ENCODE measurements around the gene TPK1.

Gene TPK1

GRCh38 chr7:144568233-144568632 is 267.6 kb downstream of the TPK1 start:
- DNase-seq (ENCODE audit: extremely low read depth, low read depth), result no peak
- no peak overlapping the region for H3K4me3 ChIP-seq (replicated peaks; ENCODE audit: low read depth, low read length)
- TF ChIP-seq CTCF (IDR thresholded peaks at IDR 0.05; ENCODE audit: low read depth, low read length, missing control alignments), result no peak

GRCh38 chr7:144565586-144565985 is 270.3 kb downstream of the TPK1 start:
- no peak overlapping the region for H3K4me3 ChIP-seq (replicated peaks; ENCODE audit: low read depth, low read length)
- DNase-seq (ENCODE audit: extremely low read depth, low read depth), result no peak
- TF ChIP-seq CTCF (IDR thresholded peaks at IDR 0.05; ENCODE audit: low read depth, low read length, missing control alignments), result no peak

- H3K4me3 ChIP-seq (replicated peaks; ENCODE audit: low read depth, low read length), result no peak overlapping the region
- TF ChIP-seq CTCF (IDR thresholded peaks at IDR 0.05; ENCODE audit: low read depth, low read length, missing control alignments), result no peak
- no peak for DNase-seq (ENCODE audit: extremely low read depth, low read depth)
Measured at GRCh38 chr7:144549861-144550260, 286.0 kb downstream of the TPK1 start.

GRCh38 chr7:144548556-144548955 is 287.3 kb downstream of the TPK1 start:
- no peak overlapping the region for H3K4me3 ChIP-seq (replicated peaks; ENCODE audit: low read depth, low read length)
- TF ChIP-seq CTCF (IDR thresholded peaks at IDR 0.05; ENCODE audit: low read depth, low read length, missing control alignments), result no peak
- DNase-seq (ENCODE audit: extremely low read depth, low read depth), result no peak

- TF ChIP-seq CTCF (IDR thresholded peaks at IDR 0.05; ENCODE audit: low read depth, low read length, missing control alignments), result no peak
- DNase-seq (ENCODE audit: extremely low read depth, low read depth), result no peak
- no peak overlapping the region for H3K4me3 ChIP-seq (replicated peaks; ENCODE audit: low read depth, low read length)
Measured at GRCh38 chr7:144547888-144548287, 288.0 kb downstream of the TPK1 start.

GRCh38 chr7:144546782-144547181 is 289.1 kb downstream of the TPK1 start:
- no peak for DNase-seq (ENCODE audit: extremely low read depth, low read depth)
- no peak for TF ChIP-seq CTCF (IDR thresholded peaks at IDR 0.05; ENCODE audit: low read depth, low read length, missing control alignments)
- H3K4me3 ChIP-seq (replicated peaks; ENCODE audit: low read depth, low read length), result no peak overlapping the region

- H3K4me3 ChIP-seq (replicated peaks; ENCODE audit: low read depth, low read length), result no peak overlapping the region
- DNase-seq (ENCODE audit: extremely low read depth, low read depth), result no peak
- no peak for TF ChIP-seq CTCF (IDR thresholded peaks at IDR 0.05; ENCODE audit: low read depth, low read length, missing control alignments)
Measured at GRCh38 chr7:144545330-144545729, 290.5 kb downstream of the TPK1 start.

Measured in HFF-Myc (cell line).